Small intestine (tissue), 7 donors: ENCODE data around the gene CCT6B. TPM values are rescaled to one million over a fixed set of nuclear protein-coding genes. Genes with fewer than 3 reads are reported as not detected.

Experiments
- DNase-seq, 2 donors: peaks; one replicate each; pipeline versions ENCODE4 v3.0.0 to v3.0.0-alpha.2; 2013
- FAIRE-seq: peaks from 2 replicates; lab custom pipeline; 2012; peaks lifted over from hg19 to GRCh38; lab: Jason Lieb, UNC
- H3K27ac ChIP-seq, 3 donors: one replicate each; pipeline ENCODE4 v1.5.1; 2013; ENCODE audit warnings: low read length in 2 of 3, mild to moderate bottlenecking in 2 of 3, control low read depth in 1 of 3, inconsistent platforms in 1 of 3, low read depth in 1 of 3, moderate library complexity in 1 of 3
- H3K27me3 ChIP-seq, 3 donors: one replicate each; pipeline ENCODE4 v1.6.1; 2013; ENCODE audit warnings: low read length in 3 of 3, inconsistent platforms in 1 of 3; ENCODE audit not compliant: control insufficient read depth in 3 of 3, insufficient read depth in 3 of 3
- H3K36me3 ChIP-seq, 3 donors: one replicate each; pipeline ENCODE4 v1.6.1; 2013; ENCODE audit warnings: low read length in 3 of 3, inconsistent platforms in 1 of 3, low read depth in 1 of 3, mild to moderate bottlenecking in 1 of 3, moderate library complexity in 1 of 3; ENCODE audit not compliant: control insufficient read depth in 3 of 3, insufficient read depth in 2 of 3
- H3K4me1 ChIP-seq, 3 donors: one replicate each; pipeline ENCODE4 v1.6.1; 2013; ENCODE audit warnings: low read length in 2 of 3, inconsistent platforms in 1 of 3, low read depth in 1 of 3, mild to moderate bottlenecking in 1 of 3, moderate library complexity in 1 of 3; ENCODE audit not compliant: control insufficient read depth in 3 of 3, insufficient read depth in 2 of 3
- H3K4me3 ChIP-seq, 3 donors: one replicate each; pipeline ENCODE4 v1.5.1; 2013; ENCODE audit warnings: low read length in 3 of 3, control low read depth in 1 of 3, inconsistent platforms in 1 of 3, low read depth in 1 of 3, mild to moderate bottlenecking in 1 of 3, moderate library complexity in 1 of 3
- H3K9me3 ChIP-seq, 2 donors: one replicate each; pipeline ENCODE4 v1.6.1; 2013; ENCODE audit warnings: low read depth in 1 of 2, low read length in 1 of 2; ENCODE audit not compliant: control insufficient read depth in 2 of 2, insufficient read depth in 1 of 2
- WGBS, 3 donors: extraction: QIAGEN DNeasy Blood & Tissue Kit; methylation state at CpG; one replicate each; pipeline ENCODE4 v1.1.7; 2013; 5-methylcytosine and 5-hydroxymethylcytosine counted together
- polyA plus RNA-seq, 4 donors: library from polyadenylated mRNA; stranded (reverse) in 3 of 4; unstranded in 1 of 4; fragments of 200-250 nt in 3 of 4; fragments of 120-200 nt in 1 of 4; gene quantifications; one replicate each; pipeline versions ENCODE4 v1.2.1 to v1.2.3, GENCODE V29; 2013
- donor health status: healthy with polysubstance abuse.
- donor health status: control.
- donor health status: control.
- donor health status: Bipolar disorder and iron deficiency.
- donor health status: healthy.

Gene CCT6B
- polyA plus RNA-seq, 4 donors = 0.98 to 2.7 TPM; not detected in 2

DNA sequence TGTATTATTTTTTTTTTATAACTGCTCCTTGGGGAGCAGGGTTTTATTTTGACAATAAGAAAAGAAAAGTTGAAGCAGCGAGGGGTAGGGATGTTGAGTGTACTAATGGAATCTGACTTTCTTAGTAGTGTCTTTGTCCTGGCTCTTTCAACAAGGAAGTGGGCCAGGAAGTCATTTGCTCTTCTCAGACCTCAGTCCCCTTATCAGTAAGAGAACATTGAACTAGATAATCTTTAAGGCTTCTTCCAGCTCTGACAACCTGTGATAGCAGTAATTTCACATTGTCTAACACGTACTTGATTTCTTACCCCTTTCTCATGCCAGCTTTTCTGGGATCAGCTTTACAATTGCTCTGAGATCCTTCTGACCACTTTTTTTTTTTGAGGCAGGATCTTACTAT is 27.4 kb upstream of the CCT6B start:
- Histone ChIP-seq H3K9me3 (no peaks in the 10 kb centered on the region), H3K4me3 (no peak overlapping the region), H3K4me1 (no peaks in the 10 kb centered on the region), H3K36me3 (peaks cover 13 to 37% (median 19%) of the 10 kb centered on the region in 3 donors), H3K27me3 (no peaks in the 10 kb centered on the region), H3K27ac (peak overlapping the region in 1 of 3 donors; percentile 45)
- FAIRE-seq (no peak), DNase-seq (peak; percentile 13 to 21)
- 50 to 76% (median 71%) methylated on average over 2 of the region's 2 CpGs for WGBS, 3 donors

DNA sequence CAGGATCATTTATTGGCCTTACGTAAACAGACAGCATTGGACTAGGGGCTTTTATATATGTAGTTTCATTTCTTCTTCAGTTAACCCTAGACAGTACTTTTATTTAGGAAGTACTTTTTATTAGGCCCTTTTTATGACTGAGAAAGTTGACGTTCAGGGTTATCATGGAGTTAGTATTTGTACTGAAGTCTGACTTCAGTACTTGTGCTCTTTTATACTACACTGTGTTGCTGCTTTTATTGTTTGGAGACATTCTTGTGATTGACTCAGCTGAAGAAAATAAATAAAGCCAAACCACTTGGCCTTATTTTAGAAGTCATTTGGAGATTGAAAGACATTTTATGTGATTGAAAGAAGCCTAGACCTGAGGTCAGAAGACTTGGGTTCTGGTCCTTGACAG is 26.0 kb upstream of the CCT6B start:
- no peaks in the 10 kb centered on the region for H3K27me3 ChIP-seq
- WGBS, 3 donors = 64 to 76% (median 69%) methylated on average over 2 of the region's 2 CpGs
- peaks cover 0 to 5% (median 2%) of the 10 kb centered on the region in 3 donors for H3K4me1 ChIP-seq
- peaks cover 10 to 35% (median 14%) of the 10 kb centered on the region in 3 donors for H3K36me3 ChIP-seq
- H3K4me3 ChIP-seq = no peak overlapping the region
- H3K9me3 ChIP-seq = no peaks in the 10 kb centered on the region
- DNase-seq = no peak
- FAIRE-seq = no peak
- no peak overlapping the region for H3K27ac ChIP-seq

DNA sequence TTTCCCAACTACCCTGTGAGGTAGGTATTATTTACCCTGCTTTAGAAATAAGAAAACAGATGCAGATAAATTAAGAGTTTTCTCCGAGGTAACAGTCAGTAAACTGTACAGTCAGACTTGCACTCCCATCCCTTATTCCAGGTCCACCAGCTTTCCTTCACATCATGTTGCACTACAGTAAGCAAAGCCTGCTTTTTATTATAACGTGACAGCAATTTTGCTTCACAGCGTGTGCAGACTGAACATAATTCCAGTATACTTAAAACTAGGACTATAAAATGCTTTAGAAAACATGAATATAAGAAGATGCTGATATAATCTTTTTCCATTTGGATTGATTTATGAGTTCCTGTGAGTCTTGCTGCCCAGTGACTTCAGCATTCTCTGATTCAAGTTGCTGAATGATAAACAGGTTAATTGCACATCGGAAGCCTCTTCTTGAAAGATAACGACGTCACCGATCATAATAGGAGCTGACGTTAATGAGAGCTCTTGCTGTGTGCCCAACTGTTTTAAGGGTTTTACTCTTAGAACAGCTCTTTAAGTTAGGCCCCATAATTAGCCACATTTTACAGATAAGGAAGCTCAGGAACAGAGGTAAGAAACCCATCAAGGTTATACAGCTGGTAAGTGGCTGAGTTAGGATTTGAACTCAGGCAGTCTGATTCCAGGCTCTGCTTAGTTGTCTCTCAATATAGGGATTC is 20.4 kb upstream of the CCT6B start:
- WGBS, 3 donors = 6 to 22% (median 20%) methylated on average over 8 of the region's 8 CpGs
- Histone ChIP-seq H3K27me3 (no peaks in the 10 kb centered on the region), H3K36me3 (peaks cover 3 to 10% (median 3%) of the 10 kb centered on the region in 3 donors), H3K4me3 (peak overlapping the region in 2 of 3 donors; percentile 71 to 98), H3K27ac (peak overlapping the region; percentile 94 to 100 (median 98)), H3K4me1 (peaks cover 2 to 6% (median 5%) of the 10 kb centered on the region in 3 donors), H3K9me3 (no peaks in the 10 kb centered on the region)
- DNase-seq (peak; percentile 54 to 57), FAIRE-seq (no peak)

DNA sequence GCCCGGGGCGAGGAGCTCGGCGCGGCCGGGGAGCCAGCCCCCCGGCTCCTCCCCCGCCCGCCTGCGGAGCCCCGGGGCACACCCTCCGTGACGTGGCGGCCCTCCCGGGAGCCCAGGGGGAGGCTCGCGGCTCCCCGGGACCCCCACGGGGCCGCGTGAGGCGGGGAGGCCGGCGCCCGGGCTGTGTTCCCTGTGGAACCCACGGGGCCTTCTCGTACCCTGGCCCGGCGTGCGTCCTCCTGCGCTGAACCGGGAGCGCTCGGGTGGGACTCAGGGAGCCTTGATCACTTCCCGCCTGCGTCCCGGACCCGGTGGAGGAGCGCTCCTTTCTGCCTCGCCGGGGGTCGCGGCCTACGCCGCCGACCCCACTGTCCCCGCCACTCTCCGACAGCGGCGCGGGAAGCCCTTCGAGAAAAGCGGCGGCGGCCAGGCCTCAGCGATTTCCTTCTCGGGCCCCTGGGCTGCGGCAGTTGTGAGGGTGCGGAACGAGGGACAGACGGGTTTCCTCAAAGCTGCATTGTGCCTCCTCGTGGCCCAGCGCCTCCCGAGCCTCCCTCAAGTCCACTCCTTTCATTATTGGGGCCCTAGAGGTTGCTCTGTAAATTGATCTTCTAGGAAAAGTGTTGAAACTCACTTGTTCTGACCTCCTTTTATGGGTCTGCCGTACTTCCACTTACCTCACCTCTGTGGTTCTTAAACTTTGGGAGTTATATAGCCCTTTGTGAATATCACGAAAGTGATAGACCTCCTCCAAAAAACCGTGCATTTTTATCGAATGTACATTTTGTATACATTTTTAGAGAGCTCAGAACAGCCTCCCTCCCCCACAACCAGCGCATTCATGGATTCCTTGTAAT is 19.6 kb upstream of the CCT6B start:
- peaks cover 2 to 7% (median 3%) of the 10 kb centered on the region in 3 donors for H3K36me3 ChIP-seq
- DNase-seq (peak; percentile 74 to 89), FAIRE-seq (no peak)
- H3K27me3 ChIP-seq = no peaks in the 10 kb centered on the region
- peak overlapping the region; percentile 94 to 100 (median 98) for H3K27ac ChIP-seq
- H3K4me3 ChIP-seq = peak overlapping the region; percentile 61 to 98 (median 71)
- WGBS, 3 donors = 1% methylated on average over 38 to 69 of the region's 69 CpGs
- no peaks in the 10 kb centered on the region for H3K9me3 ChIP-seq
- H3K4me1 ChIP-seq = peaks cover 2 to 6% (median 5%) of the 10 kb centered on the region in 3 donors

DNA sequence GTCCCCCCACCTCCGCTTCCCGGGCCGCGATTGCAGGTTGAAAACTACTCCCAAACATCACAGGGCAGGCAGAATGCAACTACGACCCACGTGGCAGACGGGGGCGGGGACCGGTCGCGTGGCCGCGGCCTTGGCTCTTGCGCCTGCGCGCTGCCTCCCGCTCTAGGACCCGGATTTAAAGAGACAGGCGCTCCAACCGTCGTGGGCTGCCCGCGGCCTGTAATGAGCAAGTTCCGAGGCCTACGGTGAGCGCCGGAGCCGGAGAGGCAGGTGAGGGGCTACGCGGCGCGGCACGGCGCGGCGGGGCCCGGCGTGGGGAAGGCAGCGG is 19.1 kb upstream of the CCT6B start, which contains the start of gene LIG3:
TSS of gene LIG3 (plus strand) at position 160 of the 328 bp plus-strand sequence. CDS start 2,494 bp downstream, outside the sequence.
- Histone ChIP-seq H3K27ac (peak within 1 kb of the TSS; percentile 94 to 100 (median 98)), H3K9me3 (no peaks in the 10 kb centered on the region), H3K27me3 (no peaks in the 10 kb centered on the region), H3K4me3 (peak within 1 kb of the TSS; percentile 61 to 98 (median 71)), H3K4me1 (peaks cover 2 to 6% (median 5%) of the 10 kb centered on the region in 3 donors), H3K36me3 (peaks cover 0 to 7% (median 2%) of the 10 kb centered on the region in 3 donors)
- DNase-seq = peak; percentile 93 to 98
- no peak for FAIRE-seq
- WGBS, 3 donors = 0 to 1% (median 0%) methylated on average over 30 to 39 of the region's 39 CpGs

DNA sequence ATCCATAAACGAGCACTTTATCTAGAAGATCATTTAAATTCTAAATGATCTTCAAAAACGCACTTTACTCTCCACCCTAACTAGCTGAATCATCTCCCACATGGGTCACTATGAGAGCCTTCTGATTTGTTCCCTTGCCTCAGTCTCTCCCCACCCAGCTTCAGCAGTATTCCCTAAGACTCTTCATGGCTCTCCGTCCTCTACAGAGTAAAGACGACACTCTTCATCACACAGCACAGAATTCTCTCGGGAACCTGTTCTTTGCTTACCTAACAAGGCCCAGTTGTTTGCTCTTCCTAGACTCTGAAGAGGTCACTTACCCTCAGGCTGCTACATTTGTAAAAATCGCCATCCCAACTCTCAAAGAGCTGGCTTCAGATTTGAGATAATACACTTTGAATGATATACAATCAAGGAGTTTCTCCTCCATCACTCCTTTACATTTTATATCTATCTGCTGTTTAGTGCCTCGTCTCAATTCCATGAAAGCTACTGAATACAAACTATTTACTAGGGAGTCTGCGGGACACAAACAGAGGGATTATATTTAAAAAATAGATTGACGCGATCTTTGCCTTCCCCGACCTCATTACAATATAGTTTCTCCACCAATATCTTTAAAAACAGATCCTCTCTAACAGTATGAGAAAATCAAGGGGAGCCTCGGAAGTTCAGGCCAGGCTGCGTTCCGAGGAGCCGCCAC is 18.5 kb upstream of the CCT6B start:
- Histone ChIP-seq H3K27ac (peak overlapping the region in 2 of 3 donors; percentile 98 to 100), H3K9me3 (no peaks in the 10 kb centered on the region), H3K4me3 (peak overlapping the region; percentile 21 to 98 (median 71)), H3K4me1 (peaks cover 2 to 6% (median 5%) of the 10 kb centered on the region in 3 donors), H3K36me3 (peaks cover 0 to 7% (median 0%) of the 10 kb centered on the region in 3 donors), H3K27me3 (no peaks in the 10 kb centered on the region)
- DNase-seq (no peak), FAIRE-seq (no peak)
- 17 to 20% (median 19%) methylated on average over 15 of the region's 15 CpGs for WGBS, 3 donors

- Histone ChIP-seq H3K27ac (no peak overlapping the region), H3K27me3 (no peaks in the 10 kb centered on the region), H3K4me1 (peaks cover 2 to 6% (median 5%) of the 10 kb centered on the region in 3 donors), H3K36me3 (peaks cover 0 to 7% (median 0%) of the 10 kb centered on the region in 3 donors), H3K4me3 (no peak overlapping the region), H3K9me3 (no peaks in the 10 kb centered on the region)
- WGBS, 3 donors = 90 to 92% (median 91%) methylated on average over 7 of the region's 7 CpGs
- DNase-seq (no peak), FAIRE-seq (no peak)
Observed at GRCh38 chr17:34979153-34979552, 17.9 kb upstream of the CCT6B start.
